ENCODE measurements around the gene EID3.

DNA sequence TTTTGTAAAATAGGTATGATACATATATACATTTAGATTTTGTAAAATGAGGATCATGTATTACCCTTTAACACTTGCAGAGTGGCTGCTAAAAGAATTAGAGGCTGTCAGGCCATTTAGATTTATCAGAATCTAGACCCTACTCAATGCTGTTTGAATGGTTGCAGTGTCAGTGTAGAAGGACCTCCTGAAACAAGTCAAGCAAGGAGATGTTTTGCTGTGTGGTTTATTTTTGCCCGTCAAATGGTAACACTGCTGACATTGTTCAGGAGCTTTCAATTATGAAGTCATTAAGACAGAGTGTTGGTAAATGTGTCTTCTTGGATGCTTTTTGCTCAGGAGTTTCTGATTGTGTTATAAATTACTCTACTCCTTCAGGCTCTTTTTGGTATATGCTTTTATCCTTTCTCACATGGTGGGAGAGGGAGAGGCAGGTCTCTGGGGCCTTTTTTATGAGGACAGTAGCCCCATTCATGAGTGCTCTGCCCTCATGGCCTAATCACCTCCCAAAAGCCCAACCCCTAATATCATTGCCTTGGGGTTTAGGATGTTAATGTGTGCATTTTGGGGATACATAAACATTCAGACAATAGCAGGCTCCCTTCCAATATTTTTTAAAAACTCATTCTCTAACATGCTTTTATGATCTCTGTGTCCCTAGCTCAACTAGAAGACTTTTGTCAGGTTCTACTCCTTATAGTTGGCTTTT is 16.5 kb downstream of the EID3 start:
- TF ChIP-seq, protein P1, sequence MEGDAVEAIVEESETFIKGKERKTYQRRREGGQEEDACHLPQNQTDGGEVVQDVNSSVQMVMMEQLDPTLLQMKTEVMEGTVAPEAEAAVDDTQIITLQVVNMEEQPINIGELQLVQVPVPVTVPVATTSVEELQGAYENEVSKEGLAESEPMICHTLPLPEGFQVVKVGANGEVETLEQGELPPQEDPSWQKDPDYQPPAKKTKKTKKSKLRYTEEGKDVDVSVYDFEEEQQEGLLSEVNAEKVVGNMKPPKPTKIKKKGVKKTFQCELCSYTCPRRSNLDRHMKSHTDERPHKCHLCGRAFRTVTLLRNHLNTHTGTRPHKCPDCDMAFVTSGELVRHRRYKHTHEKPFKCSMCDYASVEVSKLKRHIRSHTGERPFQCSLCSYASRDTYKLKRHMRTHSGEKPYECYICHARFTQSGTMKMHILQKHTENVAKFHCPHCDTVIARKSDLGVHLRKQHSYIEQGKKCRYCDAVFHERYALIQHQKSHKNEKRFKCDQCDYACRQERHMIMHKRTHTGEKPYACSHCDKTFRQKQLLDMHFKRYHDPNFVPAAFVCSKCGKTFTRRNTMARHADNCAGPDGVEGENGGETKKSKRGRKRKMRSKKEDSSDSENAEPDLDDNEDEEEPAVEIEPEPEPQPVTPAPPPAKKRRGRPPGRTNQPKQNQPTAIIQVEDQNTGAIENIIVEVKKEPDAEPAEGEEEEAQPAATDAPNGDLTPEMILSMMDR (conservative IDR thresholded peaks at IDR 0.05; ENCODE audit: low read length), result no peak
- TF ChIP-seq EZH2phosphoT487 (IDR thresholded peaks at IDR 0.05; ENCODE audit: borderline replicate concordance), result no peak

All from Loucy (cell line).